Activated effector memory CD4-positive, alpha-beta T cell treated with anti-CD3 and anti-CD28 coated beads, Interleukin-2, amount 50 U/mL, for 16 hours (primary cell): ENCODE data around the gene TGFA.

Experiments used
- DNase-seq: peaks from one replicate; pipeline ENCODE4 v3.0.0-alpha.2; 2020

TGFA gene

DNA sequence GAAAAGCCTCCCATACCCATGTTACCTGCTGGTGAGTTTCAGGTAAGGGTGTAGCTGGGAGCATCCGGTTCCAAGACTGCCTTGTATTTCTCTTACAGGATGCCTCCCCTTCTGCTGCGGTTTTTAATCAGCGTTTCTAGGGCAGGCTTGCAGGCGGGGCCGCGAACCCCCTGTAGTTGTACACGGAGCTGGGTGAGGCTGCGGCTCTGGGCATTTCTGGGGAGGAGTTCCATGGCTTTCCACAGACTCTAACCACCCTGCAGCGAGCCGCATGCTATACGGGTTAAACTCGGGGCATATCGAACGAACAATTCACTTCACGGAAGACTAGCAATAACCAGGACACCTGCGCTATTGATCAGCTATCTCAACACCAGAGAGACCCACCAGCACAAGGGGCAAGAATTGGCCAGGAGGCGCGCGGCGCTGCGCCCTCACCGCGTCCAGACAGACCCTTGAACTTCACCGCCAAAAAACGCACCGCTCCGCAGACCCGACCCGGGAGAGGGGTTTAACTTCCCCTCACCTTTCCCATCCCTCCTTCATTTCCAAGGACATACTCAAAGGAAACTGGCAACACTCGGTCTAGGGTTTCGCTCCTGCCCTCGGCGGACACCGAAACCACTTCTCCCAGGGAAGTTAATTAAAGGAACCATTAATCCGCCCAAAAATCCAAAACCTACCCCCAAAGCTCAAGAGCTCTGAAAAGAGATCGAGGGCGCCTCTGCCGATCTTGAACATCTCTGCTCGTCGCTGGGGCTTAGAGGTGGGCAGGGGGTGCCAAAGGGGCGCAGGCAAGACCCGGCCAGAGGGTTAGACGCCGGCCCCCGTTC lies 909 bp downstream of the TGFA start:
- DNase-seq, result no peak

DNA sequence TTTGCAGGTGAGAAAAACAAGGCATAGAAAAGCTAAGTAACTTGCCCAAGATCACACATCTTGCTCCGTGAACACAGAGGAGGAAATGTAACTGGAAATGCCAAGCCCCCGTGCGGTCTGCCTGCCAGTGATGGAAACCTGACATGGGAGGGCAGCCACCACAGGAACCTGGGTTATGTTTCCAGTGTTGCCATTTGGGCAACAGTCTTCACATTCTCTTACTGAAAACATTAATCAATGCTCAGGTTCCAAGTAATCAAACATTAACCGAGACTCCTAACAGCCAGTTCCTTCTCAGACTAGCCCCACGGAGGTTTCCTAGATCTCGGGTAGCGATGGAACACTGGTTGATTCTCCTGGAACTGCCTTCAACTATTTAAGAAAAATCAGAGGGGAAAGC lies 2.5 kb downstream of the TGFA start:
- no peak for DNase-seq

DNA sequence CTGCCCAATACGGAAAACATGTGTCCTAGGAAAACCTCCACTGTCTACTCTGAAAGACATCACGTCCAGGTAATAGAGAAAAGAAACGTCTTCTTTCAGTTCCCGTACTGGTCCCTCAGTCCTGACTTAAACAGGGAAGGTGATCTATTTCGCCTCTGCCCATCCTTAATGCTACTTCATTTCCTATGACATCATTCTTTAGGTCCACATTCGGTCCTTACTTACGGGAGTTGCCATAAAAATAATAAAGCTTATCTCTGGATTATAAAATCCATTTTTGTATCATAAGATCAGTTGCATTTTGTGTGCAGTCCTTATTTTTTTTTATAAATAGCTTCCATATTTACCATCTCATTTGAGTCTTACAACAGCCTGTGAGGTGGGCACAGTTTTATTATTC lies 3.7 kb downstream of the TGFA start:
- no peak for DNase-seq

DNA sequence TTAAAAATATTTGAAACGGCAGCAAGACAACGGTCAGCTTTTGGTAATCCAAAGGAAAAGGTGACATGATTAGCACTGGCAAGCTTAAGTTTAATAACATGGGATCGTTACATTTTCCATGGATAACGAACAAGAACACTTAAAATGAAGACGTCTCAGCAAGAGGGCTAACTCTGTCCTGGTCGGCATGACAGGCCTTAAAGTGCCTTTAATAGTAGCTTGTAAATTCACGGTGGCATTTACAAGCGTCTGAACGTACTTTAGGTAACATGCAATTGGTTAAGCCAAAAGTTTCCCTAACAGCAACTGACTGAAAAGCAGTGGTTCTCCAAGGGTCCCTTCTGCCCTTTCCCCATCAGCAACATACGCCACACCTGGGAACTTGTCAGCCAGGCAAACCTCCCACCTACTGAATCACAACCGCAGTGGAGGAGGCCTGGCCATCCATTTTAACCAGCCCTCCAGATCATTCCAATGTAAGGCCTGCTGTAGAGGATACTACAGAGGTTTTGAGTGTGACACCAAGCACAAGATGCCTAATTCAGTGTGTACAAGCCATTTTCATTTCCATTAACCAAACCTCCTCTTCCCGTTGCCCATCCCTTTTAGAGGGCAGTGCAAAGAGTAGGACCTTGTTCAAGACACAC lies 4.4 kb downstream of the TGFA start:
- no peak for DNase-seq

DNA sequence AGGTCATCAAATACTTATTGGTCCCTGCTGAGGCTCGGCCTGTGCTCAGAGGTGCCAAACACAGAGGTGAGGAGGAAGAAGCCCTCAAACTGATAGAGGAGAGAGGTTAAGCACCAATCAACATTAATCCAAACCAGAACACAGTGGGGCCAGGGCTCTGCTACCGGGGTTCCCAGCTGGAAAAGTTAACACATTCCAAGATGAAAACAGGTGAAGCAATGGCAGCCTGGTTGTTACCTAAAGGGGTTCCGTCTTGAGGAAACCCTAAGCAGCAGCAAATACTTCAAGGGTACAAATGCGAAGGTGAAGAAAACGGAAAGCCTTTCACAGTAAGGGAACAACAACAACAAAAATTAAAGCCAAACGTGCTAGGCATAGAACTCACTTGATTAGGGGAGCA lies 5.4 kb downstream of the TGFA start:
- DNase-seq, result no peak

DNA sequence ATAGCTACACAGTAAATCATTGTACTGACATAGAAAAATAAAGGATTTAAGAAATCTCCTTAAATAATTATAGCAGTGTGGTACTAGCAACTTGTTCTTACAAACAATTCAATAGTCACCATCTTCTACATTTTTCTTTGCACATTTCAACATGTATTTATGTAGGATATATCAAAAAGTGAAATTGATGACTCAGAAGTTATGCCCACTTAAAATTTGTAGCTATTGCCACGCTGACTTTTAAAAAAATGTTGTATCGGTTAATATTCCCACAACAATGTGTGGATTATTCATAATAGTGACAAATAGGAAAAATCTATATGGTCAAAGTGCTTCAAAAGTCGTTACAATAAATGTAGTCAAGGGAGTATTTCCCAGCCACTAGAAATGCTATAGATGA lies 6.7 kb downstream of the TGFA start:
- no peak for DNase-seq

DNA sequence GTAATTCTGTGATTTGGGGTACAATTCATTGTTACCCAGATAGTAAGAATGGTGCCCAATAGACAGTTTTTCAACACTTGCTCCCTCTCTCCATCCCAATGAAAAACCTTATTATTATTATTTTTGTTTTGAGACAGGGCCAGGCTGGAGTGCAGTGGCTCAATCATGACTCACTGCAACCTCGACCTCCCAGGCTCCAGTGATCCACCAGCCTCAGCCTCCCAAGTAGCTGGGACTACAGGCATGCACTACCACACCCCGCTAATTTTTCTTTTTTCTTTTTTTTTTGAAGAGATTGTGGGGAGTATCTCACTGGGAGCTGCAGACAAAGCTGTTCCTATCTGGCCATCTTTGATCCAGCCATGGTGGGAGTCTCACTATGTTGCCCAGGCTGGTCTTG lies 7.2 kb downstream of the TGFA start:
- no peak for DNase-seq

DNA sequence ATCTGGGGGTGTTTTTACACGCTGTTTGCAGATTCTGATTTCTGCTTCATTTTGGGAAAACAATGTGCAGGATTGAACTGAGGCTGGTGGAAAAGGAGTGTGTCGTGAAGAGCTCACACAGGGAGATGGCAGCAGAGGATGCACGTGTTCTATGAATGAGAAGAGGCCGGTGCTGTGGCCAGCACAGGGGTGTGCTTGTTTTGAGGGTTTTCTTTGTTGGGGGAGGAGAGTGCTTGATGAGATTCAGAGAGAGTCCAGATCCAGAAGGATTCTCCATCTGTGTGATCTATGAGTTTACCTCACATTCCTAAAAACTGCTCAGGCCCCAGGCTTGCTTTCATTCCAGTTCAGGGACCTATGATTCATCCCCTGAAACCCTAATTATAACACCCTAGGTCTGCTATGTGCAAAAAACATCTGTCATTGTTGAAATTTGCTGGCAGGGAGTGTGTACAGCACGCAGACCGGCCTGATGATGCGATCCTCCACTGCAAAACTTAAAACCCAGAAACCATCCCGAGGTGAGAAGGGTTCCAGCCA lies 12.1 kb downstream of the TGFA start:
- DNase-seq, result no peak

DNA sequence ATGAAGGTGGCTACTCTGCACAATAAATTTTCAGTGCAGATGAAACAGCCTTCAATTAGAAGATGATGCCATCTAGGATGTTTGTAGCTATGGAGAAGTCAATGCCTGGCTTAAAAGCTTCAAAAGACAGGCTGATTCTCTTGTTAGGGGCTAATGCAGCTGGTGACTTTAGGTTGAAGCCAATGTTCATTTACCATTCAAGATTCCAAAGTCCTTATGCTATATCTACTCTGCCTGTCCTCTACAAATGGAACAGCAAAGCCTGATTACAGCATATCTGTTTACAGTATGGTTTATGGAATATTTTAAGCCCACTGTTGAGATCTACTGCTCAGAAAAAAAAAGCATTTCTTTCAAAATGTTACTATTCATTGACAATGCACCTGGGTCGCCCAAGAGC lies 15.8 kb downstream of the TGFA start:
- no peak for DNase-seq

DNA sequence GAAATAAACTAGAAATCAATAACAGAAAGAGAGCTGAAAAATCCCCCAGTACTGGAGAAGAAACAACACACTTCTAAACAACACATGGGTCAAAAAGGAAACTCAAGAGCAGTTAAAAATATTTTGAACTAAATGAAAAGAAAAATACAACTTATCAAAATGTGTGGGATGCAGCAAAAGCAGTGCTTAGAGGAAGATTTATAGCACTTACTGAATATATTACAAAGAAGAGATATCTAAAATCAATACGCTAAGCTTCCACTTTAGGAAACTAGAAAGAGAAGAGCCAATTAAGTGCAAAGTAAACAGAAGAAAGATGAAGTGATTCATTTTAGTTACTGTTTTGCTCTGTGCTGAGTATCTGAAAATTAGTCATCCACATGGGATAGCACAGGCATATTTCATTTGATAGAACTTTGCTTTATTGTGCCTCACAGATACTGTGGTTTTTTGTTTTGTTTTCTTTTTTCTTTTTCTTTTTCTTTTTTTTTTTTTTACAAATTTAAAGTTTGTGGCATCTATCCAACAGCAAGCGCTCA lies 17.0 kb downstream of the TGFA start:
- DNase-seq, result no peak

DNA sequence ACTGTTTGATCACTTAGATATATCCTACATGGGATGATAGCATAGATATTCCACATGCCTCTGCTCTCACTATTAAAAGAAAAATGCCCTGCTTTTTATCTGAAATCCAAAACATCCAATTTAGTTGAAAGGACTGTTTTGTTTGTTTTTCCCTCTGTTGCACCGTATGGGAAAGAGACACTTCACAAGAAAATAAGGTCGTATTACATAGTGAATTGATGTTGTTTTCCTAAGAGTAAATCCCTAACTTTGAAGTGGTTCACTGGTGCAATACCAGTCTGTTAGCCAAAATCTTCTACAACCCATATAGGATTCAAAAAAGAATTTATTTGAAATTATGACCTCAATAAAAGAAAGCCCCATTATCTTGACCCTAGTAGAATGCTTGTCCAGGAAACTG lies 18.1 kb downstream of the TGFA start:
- no peak for DNase-seq

DNA sequence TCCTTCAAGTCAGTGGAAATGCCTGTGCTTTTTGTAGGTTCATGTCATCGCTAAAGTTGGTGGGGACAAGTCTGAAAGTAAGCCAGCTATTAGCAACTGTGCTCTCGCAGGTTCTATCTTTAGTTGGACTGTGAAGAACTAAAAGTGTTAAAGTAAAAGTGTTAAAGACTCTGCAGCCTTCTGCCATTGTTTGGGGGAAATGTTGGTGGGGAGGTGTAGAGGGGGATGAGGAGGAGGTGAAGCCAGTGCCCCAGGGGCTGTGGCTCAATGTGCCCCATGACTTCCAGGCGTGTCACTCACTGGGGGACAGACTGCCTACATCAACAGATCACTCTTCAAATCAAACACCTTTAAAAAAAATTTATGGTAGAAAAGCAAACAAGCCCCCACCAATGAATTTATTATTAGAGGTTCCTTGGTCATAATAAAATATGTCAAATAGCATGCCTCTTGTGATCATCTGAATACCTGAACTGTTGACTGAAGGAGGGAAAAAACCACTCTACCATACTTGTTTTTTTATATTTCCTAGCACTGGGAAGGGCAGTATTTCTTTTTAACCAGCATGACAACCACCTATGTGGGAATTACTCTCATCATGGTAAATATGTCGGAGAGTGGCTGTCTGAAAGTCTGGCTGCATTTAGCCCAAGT lies 19.3 kb downstream of the TGFA start:
- DNase-seq, result no peak

DNA sequence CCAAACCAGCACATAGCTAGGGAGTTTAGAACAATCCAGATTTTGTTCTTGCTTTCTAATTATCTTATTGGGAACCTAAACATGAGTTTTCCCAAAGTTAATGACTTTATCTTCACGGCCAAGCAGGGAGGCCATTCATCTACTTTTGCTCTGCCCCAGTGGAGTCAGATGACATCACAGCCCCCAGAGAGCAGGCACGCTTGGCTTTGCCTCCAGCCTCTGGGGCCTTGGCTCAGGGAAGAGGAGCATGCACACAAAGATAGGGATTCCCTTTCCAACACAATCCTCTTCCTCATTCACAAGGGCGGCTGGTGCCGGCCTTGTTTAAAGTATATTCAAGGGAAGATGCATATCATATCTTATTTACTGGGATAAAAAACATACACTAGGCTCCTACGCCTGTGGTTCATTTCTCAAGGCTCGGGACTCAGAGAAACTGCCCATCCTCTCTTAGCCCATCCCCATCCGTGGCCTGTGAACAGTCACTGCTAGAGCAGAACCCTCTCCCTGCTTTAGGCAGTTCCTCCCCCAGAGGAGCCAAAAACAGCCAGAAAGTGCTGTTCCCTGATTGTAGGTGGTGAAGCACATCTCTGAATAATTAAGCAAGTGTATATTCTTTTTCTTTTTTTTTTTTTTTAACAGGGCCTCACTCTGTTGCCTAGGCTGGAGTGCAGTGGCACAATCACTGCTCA lies 21.2 kb downstream of the TGFA start:
- DNase-seq, result no peak

DNA sequence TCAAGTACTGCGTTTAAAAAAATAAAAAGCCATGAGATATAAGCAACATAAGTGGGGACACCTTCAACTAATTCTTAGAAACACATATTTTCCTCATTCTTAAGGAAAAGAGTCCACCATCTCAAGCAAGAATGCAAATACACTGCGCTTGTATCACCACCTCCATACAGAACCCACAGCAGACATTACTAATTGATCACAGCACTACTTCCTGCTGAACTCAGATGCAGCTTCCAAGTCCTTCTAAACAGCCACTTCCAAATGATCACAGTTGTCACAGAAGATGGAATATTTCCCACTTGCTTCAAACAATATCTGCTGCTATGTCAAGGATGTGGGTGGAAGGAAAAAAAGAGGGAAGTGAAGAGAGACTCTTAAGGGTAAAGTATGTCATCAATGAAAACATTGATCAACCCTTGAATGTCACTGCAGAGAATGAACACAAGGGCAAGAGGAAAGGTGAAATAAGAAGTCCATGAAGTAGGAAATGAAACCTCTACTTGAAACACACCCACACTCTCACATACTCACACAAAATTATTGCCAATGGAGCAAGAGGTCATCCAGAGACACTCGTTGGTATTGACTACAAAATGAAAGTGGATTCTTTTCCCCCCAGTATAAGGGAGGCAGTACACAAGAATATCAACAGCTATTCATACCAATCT lies 22.1 kb downstream of the TGFA start:
- no peak for DNase-seq

DNA sequence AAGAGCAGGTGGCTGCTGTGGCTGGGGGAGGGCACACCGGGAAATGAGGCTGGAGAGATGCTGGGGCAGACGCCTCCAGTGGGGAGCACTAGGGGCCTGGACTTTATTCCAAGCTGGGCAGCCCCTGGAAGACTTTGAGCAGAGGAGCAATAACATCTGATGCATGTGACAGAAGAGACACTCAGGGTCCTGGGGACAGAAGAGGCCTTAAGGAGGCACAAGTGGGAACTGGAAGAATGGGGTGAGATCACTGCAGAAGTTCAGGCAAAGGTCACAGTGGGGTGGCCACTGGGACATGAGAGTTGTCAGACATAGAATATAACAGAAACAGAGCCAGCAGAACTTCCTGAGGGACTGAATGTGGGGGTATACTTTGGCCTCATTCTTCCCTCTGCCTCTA lies 24.0 kb downstream of the TGFA start:
- DNase-seq, result no peak

DNA sequence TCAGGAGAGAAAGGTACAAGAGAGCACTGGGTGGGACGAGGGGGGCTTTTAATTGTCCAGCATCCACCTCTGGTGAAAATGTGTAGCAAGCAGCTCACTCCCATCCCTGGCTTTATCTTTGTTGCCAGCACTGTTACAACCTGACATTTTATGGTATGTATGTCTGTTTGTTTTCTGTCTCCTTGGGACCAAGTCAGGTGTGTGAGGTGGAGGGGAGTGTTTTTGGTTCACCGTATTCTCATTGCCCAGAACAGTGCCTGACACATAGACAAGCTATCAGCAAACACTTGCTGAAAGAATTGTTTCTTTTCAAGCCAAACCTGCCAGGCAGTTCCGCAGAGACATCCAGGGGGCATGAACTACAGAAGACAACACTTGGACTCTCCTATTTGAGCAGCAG lies 24.7 kb downstream of the TGFA start:
- DNase-seq, result no peak

DNA sequence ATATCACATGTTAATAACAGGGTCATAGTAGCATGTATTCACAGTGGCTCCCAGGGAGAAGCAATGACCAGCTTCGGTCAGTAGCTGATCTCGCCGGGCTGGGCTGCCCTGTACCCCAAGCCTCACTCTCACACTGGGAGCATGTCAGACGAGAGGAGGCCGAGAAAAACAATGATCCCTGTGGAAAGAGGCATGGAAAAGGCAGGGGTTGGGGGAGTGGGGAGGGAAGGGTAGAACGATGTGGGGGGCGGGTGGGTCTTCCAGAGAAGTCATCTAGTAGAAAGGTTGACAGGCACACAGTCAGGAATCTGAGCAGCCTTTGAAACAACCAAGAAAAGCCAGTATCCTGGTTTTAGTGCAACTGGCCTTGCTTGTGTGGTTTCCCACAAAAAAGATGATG lies 25.4 kb downstream of the TGFA start:
- no peak for DNase-seq

DNA sequence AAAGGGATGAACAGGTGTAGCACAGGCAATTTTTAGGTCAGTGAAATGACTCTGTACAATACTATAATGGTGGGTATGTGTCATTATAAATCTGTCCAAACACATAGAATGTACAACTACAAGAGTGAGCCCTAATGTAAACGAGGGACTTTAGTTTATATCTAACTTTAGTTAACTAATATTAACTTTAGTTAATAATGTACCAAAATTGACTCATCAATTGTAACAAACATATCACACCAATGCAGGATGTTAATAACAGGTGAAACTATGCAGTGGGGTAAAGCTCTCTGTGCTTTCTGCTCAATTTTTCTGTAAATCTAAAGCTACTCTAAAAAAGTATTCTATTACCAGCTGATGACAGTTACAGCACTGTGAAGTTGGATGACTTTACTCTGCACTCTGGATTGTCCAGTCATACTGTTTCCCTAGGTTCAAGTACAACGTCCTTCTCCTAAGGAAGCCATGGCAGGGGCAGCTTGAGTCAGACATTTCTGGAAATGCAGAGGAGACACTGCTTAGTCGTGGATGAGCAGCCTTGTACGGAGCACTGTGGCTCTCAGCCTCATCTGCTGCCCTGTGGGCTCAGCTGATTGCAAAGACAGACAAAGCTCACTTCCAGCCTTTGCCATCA lies 26.1 kb downstream of the TGFA start:
- no peak for DNase-seq

DNA sequence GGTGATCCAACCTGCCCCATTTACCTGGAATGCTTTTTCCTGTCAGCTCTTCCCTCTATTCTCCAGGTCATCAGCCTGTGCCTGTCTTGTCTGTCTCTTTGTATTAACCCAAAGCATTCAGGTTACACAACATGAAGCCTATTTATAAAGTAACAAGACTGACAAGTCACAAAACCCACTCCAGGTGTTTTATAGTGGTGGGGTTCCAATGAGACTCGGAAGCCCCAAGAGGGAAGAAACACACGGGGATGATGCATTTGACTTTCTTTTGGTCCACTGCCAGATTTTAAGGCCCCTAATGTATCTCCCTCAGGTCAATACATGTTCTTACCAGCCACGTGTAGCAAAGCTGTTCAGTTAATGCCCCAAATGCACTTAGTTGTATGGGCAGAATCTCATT lies 27.5 kb downstream of the TGFA start:
- no peak for DNase-seq

DNA sequence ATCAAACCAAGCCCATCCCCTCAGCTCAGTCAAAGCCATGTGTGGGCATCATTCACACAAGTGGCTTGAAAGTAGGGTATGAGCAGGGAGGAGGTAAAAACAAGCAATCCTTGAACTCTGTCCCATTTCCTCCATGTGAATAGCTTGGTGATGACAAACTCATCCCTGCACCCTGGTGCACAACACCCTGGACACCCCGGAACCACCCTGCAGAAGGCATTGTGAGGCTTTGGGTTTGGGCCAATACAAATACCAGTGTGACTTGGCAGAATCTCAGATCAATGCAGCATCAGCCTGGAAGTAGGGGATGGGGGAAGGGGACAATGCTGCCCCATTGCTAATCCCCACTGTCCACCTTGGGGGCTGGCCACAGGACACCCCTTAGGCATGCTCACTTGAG lies 28.6 kb downstream of the TGFA start:
- DNase-seq, result no peak

DNA sequence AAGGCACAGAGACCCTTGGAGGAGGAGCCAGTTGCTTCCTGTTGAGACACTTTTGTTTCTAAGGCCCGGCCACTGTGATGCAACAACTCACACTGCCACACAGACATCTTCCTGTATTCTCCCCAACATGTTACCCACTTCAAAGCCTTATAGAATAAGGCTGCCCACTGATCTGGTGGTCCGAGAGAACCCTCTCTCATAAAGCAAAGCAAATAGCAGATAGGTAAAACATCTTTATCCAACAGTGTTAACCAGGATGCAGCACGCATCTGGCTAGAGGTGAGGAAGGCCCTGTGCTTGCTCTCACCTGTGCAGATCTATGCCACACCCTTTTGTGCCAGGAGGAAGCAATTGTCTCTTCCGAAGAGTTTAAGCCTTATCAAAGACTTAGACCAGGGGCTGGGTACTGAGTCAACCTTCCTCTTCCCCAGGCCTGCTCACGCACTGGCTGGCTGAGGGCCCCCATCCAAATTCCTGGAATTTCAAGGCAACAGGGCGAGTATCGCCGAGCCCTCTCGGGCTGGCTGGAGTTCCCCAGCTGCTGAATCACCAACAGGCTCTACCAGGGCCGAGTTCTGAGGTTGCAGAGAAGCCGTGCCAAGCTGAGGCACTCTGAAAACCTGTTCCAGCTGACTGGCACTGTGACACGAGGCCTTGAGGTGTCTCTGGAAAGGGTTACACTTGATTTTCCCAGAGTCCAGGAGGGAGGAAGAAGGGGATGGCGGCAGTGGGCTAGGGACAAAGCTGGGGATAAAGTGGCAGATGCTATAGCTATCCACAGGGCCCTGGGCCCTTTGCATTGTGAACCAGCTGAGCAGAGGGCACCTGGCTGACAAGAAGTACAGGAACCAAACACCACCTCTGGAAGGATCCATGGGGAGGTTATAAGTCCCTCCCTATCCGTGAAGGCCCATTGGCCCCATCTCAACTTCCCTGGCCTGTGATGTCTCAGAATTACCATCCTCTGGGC lies 29.3 kb downstream of the TGFA start:
- DNase-seq, result peak; percentile 66
